Measurements from ENCODE around the gene TSPAN9.

The TSPAN9 gene

DNA sequence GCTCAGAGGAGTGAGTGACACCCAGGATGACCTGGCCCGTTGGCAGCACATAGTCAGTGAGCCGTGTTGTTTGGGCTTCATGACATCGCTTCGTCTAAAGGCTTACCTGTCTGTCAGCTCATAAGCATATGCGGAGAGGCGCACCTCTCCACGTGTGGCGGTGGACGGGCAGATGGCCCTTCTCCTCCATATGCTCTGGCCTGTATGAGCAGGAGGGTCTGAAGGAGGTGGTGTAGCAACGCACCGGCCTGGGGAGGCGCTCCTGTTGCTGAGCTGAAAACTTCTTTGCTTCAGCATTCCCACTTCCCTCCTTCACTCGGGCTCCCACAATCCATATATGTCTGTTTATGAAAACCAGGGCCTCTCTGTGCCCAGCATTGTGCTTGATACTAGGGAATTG is 186.1 kb downstream of the TSPAN9 start:
- DNase-seq, result no peak

DNA sequence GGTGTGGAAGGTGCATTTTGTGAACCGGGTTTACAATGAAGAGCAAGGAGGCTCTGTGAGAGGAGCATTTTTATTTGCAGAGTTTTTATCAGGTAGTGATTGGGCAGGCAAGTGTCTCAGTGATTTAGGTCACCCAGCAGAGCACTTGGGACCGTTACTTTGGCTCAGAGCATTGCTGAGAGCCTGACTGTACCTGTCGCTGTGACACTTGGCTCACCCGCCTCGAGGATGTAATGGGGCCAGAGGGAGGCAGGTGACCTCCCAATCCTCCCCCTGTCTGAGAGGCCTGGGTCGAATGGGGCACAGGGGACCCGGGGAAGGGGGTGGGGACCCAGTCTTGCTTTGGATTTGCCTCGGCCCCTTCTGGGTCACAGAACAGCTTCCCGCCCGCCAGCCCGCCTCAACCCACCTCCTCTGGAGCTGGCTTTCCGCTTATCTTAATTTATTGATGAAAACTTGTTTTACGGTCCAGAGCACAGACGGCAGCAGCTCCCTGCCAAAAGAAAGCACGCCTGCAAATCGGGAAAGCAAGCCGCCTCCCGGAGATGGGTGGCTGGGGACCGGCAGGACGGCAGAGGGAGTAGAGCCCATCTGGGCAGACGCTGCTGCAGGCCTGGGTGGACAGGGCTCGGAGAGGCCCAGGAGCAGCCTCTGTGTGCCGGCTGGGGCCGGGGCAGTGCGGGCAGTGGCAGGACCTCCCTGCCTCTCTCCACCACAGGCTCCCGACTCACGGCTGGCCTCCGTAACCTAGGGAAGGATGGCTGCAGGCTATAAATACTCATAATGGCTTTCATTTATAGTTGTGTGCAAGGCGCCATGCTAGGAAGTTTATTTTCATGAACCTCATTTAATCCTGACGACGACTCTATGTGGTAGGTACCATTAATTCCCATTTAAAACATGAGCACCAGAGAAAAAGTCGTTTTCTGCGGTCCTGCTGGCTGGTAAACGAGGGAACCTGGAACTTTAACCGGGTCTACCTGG is 187.1 kb downstream of the TSPAN9 start:
- DNase-seq, result no peak

DNA sequence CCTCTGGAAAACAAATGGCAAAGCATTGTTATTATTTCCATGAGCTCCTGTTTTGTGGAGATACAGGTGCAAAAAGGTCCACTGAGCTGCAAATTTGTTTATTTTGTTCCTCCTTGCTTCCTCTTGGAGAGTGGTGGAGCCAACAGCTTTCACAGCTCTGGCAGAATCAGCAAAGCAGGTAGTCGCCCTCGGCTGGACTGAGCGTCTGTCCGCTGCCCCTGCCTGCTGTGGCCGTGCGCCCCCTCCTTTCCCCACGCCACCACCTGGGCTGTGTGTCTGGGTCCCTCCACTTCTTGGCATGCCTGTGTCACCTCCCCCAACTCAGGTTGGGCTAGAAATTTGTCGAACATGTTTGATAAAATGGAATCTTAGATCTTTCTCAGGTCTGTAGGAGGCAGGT is 188.2 kb downstream of the TSPAN9 start:
- no peak for DNase-seq

DNA sequence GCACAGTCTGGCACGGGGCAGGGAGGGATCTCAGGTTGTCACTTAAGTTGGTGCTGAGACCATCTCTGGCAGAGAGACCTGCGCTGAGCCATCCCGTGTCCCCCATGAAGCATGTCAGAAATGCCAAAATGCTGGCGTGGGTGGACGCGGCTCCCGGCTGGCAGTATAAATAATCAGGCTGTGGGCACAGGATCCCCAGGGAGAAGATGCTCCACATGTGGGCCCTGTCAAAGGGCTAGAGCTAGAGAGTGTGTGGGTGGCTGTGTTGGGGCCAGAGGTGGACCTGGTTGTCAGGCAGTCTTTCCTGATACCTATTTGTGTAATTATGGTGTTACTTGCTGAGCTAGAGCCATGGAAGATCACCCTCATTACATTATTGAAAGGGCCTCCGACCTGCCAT is 189.5 kb downstream of the TSPAN9 start:
- DNase-seq, result no peak

DNA sequence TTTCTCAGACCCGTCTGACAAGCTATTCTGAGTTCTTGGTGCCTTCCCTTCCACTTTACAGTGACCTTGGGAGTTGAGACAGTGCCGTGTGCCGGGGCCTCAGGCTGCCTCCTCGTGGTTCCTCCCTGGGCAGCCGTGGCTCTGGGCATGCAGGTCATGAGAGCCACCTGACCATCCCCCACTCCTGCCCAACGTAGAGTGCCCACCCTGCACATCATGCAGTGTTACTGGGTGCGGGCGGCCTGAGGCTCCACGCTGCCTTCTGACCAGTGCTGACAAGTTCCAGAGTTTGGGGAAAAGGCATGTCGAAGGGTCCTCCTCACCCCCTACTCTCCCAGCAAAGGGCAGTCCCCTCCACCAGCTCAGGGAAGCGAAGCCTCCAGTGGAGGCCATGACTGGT is 190.5 kb downstream of the TSPAN9 start:
- no peak for DNase-seq

DNA sequence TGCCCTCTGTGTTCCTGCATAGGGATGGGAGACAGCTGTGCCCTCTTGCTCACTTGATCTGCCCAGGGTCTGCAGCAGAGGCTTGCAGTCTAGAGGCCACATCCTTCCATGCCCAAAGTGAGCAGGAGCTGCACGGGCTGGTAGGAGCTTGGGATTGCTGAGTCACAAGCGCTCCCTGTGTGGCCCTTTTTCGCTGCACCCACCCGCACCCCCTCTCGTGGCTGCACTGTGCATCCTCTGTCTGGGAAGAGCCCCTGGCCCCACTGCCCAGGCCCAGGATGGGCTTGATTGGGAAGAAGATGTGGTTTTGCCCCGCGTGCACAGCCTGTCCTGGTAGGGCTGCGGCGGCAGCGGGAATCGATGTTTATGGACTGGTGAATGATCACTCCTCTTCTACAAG is 192.4 kb downstream of the TSPAN9 start:
- DNase-seq, result no peak

DNA sequence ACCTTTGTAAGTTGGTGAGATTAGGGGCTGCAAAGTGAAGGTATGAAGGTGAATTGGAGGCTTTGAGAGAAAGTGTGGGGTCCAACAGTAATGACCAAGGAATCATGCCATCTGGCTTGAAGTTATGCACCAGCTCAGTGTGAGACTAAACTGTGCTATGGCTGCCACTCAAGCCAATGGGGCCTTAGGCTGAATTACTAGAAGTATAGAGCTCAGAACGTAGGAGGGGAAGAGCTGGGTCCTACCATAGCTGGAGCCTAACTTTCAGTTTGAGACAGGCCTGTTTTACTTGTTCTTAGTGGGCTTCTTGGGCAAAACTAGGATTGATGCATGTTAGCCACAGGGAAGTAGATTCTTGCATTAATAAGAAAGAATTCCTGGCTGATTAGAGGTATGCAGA is 194.0 kb downstream of the TSPAN9 start:
- no peak for DNase-seq

DNA sequence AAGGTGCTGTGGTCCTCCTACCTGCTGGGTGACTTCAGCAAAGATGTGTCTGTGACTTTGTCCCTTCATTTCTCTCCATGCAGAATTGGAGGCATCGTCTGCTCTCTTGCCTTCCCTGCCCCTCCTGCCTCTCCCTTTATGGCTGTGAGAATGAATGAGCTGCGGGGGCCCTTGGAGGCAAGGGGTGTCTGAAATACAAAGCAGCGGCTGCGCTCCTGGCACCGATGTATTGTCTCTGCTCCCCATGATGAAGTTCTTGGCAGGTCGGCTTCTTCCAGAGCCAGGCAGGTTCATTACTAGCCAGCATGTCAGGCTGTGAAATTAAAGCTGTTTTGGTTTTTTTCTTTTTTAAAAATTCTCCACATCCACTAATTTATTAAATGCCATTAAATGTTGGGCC is 194.5 kb downstream of the TSPAN9 start:
- DNase-seq, result no peak

DNA sequence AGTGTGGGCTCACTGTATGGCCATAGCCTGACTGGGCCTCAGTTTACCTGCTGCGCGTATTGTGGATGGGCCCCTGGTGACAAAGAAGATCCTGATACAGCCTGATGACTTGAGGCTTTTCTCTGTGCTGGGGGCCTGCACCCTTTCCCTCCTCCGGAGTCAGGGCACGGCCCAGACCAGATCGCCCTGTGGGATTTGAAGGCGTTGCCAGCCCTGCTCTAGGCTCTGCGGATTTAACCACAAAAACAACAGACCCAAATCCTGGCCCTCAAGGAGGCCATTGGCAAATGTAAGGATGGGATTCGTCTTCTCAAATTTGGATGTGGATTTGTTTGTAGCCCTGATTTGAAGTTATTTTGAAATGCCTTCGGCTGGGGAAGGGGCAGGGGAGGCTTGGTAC is 195.8 kb downstream of the TSPAN9 start:
- DNase-seq, result no peak

DNA sequence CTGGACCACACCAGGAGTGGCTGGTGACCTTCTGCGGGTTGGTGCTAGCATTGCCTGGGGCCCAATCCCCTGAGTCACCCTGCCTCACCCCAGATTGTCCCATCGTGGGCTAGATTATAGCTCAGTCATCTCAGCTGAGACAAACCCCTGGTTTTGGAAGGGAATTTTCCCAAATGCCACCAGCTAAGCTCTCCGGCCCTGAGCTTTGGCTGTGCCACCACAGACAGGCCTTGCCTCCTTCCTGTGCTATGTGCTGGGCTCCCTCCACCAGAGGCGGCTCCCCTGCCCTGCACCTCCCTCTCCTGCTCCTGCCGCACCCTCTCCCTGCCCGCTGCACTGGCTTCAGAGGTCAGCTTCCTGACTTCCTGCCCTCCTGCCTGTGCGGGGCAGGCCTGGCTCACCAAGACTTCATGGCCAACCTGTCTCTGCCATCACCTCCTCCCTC is 196.3 kb downstream of the TSPAN9 start:
- no peak for DNase-seq

DNA sequence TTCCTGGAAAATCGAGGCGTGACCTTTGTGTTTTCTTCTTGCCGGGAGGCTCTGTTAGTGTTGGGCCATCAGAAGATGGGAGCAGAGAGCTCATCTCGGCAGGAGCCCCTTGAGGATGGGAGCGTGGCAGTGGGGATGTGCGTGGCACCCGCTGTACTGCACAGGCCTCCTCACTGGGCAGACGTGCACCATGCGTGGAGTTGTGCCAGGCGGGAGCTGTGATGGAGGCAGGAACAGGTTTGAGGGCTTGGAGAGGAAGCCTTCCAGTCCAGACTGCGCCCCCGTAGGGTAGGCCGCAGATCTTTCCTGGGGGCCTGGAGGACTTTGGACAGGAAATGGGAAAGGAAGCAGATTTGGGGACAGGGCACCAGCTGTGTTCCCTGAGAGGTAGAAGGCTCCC is 197.5 kb downstream of the TSPAN9 start:
- DNase-seq, result no peak

DNA sequence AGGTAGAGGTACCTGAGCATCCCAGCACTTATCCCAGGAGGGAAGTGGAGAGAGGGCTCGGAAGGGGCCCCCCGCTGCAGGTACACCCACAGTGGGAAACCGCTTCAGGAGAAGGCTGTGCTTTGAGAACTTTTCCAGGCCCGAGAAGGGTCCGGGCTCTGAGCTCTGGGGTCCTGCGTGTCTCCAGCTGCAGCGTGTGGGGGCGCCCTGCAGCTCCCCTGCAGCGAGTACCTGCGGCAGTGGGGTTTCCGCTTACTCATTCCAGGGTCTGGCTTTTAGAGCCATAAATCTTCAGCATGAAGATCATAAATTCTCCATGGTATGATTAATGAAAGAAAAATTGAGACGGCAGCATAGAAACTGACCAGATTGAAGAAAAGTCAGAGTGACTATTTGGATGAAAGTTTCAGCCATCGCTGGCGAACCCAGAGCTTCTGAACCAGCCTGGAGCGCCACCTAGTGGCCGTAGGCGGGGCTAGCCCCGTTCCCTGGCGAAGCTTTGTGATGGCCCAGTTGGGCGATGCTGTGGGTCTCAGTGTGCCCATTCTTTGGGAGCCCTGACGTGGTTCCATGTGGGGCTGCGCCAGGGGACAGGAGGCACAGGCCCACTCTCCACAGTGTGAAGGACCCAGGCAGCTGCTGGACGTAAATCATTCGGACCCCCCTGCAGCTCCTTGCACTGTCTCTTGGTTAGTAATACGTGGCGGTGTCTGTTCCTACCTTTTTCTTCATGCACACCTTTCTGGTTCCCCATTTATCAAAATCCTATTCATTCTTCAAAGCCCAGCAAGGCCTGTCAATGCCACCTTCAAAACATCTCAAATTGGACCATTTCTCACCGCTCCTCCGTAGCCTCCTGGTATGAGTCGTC is 198.2 kb downstream of the TSPAN9 start:
- DNase-seq, result peak; percentile 31

DNA sequence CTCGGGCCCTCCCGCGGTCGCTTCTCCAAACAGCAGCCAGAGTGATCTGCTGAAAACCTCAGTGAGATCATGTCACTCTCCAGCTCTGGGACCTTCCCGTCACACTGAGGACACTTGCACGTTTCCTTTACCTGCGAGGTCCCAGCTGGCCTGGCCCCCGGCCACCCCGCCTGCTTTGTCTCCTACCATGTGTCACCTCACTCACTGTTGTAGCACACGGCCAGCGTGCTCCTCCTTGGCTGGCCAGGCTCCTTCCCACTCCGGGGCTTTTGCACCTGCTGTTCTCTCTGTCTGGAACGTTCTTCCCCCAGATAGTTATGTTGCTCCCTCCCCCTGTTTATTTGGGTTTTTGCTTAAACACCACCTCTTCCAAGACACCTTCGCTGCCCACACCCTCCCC is 199.0 kb downstream of the TSPAN9 start:
- DNase-seq, result no peak

DNA sequence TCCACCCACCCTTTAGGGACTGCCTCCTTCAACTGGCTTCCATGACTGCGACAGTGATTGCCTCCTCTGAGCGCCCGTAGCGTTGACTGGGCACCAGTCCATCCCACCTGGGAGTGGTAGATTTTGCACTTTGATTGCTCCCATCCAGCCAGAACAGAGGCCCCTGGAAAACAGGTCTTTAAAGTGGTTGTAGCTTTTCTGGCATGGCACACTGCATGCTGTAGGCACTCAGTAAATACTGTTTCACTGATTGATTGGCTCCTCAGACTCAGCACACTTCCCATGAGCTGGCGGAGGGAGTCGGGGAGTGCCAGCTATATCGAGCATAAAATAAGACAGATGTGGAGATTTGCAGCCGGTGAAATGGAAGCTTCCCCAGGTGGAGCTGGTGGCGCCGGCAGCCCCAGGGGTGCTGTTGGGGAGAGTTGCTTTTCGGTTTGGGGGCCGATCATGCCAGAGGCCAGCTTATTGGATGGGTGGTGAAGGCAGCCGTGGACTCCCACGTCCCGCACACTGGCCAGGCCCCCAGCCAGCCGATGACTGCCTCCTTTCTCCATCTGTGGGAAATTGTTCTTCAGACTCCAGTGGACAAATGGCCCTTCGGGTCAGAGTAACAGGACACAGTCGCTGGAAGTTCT is 200.2 kb downstream of the TSPAN9 start:
- no peak for DNase-seq

DNA sequence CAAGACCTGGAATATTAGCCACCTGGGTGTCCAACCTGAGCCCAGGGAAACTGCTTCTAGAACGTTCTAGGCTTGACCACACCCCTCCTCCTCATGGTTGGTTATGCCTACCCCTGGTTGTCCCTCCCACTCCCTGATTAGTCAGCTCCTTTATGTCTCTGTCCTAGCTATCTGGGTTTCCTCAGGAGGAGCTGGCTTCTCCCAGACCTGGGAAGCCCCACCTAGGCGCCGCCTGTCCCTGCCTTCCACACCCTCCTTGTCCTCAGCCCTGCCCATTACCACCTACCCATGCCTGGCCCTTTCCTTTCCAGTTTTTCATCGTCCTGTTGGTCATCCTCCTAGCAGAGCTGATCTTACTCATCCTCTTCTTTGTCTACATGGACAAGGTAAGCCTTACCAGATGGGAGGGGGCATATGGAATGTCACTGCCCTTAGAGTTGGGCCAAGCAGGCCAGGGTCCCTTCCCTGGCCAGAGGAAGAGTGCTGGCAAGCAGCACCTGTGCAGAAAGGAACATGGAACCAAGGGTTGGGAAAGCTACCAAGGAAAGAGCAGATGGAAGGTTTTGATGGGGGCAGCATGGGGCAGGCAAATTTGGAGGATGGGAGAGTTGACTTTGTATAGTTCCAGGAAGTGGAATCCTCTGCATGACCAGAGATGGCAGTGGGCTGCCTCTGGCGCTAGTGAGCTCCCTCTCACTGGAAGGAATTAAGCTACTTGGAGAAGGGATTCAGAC is 201.7 kb downstream of the TSPAN9 start:
- DNase-seq, result no peak

DNA sequence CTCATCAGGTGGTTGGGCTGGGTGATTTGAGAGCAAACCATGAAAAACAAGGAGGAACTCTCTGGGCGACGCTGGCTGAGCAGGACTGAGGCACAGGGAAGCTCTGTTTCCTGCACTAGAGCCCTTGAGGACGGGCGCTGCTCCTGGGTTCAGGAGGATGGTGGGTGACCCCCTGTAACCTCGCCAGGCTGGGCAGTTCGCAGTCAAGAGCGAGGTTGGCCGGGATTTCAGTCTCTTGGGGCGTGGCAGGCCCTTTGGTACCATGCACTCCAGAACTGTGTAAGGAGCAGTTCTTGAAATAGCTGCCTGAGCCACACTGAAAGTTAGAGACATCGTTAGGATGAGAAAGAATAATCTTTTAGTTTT is 202.2 kb downstream of the TSPAN9 start:
- no peak for DNase-seq

DNA sequence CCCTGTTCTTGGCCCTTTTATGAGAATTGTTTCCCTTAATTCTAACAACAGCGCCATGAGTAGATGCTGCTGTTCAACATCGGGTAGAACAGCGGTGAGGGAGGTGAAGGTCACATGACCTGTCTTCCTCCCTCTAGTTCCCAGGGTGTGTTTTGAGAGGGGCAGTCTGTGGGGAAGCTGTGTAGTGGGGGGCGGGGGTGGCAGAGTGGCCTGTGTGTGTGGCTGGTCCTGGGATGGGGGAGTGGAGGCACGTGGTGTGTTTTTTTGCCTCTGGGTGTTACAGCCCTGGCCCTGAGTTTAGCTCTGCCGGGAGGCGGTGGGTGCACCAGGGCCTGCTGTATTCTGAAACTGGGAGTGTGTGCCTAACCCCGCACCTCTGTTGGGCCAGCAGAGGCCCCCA is 202.7 kb downstream of the TSPAN9 start:
- DNase-seq, result no peak

DNA sequence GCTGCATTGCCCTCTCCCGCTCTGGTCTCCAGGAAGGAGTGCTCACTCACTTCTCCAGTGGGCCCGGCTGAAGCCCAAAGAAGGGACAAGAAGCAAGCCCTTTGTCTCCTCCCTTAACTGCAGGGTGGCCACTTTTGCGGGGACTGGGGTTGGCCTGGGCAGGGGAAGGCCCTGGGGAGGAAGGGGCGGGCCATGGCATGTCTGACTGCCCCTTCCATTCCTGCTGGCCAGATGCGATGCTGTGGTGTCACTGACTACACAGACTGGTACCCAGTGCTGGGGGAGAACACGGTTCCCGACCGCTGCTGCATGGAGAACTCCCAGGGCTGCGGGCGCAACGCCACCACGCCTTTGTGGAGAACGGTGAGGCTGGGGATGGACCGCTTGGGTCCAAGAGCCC is 203.8 kb downstream of the TSPAN9 start:
- no peak for DNase-seq

DNA sequence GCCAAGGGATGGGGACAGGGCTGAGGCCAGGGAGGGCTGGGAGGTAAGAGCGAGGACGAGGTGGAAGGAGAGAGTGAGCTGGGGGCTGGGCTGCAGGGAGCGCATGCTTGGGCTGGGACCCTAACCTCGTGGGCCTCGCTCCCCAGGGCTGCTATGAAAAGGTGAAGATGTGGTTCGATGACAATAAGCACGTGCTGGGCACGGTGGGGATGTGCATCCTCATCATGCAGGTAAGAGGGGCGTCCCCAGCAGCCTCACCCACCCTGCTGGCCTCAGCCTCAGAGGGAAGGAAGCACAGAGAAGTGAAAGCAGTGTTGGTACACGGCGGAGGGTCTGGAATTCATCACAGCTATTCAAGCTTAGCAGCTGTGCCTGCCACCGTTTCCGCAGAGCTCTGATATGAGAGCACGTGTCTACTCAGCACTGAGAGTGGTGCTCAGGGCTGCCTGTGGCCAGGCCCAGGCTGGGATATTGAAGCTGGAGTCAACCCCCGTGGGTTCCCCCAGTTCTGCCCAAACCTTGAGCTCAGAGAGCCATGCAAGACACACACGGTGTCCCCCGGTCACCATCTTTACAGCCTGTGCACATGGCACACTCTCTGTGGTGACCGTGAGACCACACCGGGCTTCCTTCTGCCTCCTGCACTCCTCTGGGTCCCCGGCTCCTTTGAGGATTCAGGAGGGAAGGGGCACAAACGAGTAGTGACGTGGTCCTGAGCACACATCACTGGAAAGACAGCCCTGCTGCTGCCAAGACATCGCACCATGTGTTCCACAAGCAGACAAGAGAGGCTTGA is 204.6 kb downstream of the TSPAN9 start:
- DNase-seq, result no peak

DNA sequence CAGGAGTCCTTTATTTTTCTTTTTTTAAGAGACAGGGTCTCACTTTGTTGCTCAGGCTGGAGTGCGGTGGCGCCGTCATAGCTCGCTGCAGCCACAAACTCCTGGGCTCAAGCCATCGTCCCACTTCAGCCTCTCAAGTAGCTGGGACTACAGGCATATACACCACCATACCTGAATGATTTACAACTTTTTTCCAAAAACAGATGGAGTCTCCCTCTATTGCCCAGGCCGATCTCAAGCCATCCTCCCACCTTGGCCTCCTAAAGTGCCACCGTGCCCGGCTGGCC is 205.1 kb downstream of the TSPAN9 start:
- no peak for DNase-seq

DNA sequence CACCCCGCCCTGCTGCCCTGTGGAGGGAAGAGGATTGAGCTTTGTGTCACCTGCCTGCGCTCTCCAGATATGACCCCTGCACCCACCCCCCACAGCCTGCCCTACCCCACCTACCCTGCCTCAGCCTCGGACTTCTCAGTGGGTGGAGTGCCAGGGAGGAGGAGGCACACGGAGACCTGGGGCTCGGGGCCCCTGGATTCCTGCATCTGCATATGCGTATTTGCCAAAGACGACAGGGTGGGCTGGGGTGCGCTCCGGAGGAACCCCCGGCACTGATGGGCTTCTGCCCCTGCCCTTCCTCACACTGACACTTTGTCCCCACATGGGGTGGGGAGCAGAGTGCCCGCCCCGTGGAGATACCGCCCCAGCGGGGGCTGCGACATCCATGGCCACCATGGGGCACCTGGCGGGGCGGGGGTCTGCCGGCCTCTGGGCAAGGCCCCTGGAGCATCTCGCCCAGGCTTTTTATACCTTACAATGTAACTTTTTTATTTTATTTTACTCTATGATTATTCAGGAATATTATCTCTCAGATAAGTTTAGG is 206.0 kb downstream of the TSPAN9 start:
- no peak for DNase-seq

DNA sequence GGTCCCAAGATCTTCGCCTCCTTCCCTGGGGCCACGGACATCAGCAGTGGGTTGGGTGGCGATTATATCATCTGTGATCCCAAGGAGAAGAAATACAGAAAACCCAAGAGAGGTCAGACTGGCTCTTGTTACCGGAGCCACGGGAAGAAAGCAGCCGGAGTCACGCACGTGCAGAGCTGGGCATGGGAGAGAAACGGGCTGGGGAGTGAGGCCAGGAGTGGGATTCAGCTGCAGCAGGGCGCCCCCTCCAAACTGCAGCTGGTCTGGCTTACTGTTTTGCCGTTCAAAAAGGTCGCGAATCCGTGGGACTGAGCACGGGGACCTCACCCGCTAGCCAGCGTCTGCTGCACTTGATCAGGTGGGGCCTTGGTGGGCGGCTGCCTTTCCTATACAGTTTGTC is 207.2 kb downstream of the TSPAN9 start:
- DNase-seq, result no peak
